Activated T-helper 1 cell treated with anti-CD3 and anti-CD28 coated beads, Interleukin-12 subunit alpha, Interleukin-12 subunit beta, Interleukin-2, Interleukin-4 antibody, amounts not matched to agents 30 ng/mL and 10 ng/mL and 1 ng/mL, durations not matched to agents 14 hours and 24 hours and 36 hours (primary cell): ENCODE results near the gene IRF2. TPM values are rescaled to one million over a fixed set of nuclear protein-coding genes. Genes with fewer than 3 reads are reported as not detected.
A peak's percentile ranks its signal among the peaks of the same experiment; 100 is the strongest.

Experiments used
- DNase-seq: peaks from one replicate; pipeline ENCODE4 v3.0.0; 2021; ENCODE audit warnings: low spot score
- H3K27ac Mint-ChIP-seq: one replicate; pipeline ENCODE4 v1.8.0; 2021; ENCODE audit warnings: mild to moderate bottlenecking, mixed read lengths
- H3K27me3 Mint-ChIP-seq: one replicate; pipeline ENCODE4 v1.8.0; 2022; ENCODE audit warnings: mild to moderate bottlenecking, moderate library complexity, mixed read lengths; ENCODE audit not compliant: insufficient read depth
- H3K36me3 Mint-ChIP-seq: one replicate; pipeline ENCODE4 v1.8.0; 2021; ENCODE audit warnings: low read depth, mixed read lengths
- H3K4me1 Mint-ChIP-seq: one replicate; pipeline ENCODE4 v1.8.0; 2021; ENCODE audit warnings: low read depth, mixed read lengths
- H3K4me3 Mint-ChIP-seq: one replicate; pipeline ENCODE4 v1.8.0; 2021; ENCODE audit warnings: mild to moderate bottlenecking, moderate library complexity, mixed read lengths
- H3K9me3 Mint-ChIP-seq: one replicate; pipeline ENCODE4 v1.8.0; 2021; ENCODE audit warnings: mixed read lengths
- intact Hi-C: fragments of 100-400 bp; cut with micrococcal nuclease; formaldehyde crosslinking; loops from one replicate; pipeline ENCODE4 v1.15.1; 2024
- total RNA-seq: library from RNA; stranded (reverse); gene quantifications from 2 replicates; pipeline ENCODE4 v1.2.3, GENCODE V29; 2022

Gene IRF2
- total RNA-seq, 1 donor from 2014 or later: 75.8 TPM

GRCh38 chr4:184404047-184404446 lies 70.3 kb downstream of the IRF2 start:
- DNase-seq: no peak
- no peak overlapping the region for H3K4me3 Mint-ChIP-seq
- no peaks in the 10 kb centered on the region for H3K27me3 Mint-ChIP-seq
- peaks cover 72% of the 10 kb centered on the region for H3K4me1 Mint-ChIP-seq
- H3K9me3 Mint-ChIP-seq: no peaks in the 10 kb centered on the region
- no peak overlapping the region for H3K27ac Mint-ChIP-seq
- intact Hi-C loops: no loop called here
- H3K36me3 Mint-ChIP-seq: peaks cover 80% of the 10 kb centered on the region

DNA sequence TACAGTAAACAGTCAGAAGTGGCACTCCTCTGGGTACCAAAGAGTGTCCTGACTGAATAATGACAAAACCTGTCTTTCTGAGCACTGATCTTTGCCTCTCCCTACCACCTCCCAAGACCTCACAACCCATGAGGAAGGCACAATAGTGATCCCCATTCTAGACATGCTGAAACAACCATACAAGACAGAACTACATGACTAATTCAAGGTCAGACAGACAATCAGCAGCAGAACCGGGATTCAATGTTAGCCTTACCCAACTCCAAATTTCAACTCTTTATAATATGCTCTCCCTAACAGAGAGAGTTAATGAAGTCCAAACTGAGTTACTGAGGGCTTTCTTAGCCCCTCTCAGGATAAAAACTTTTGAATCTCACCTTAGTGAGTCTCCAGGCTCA lies 71.0 kb downstream of the IRF2 start:
- intact Hi-C loops: no loop called here
- Mint-ChIP-seq H3K4me3 (no peak overlapping the region), H3K9me3 (no peaks in the 10 kb centered on the region), H3K27ac (peak overlapping the region; percentile 42), H3K4me1 (peaks cover 65% of the 10 kb centered on the region), H3K36me3 (peaks cover 81% of the 10 kb centered on the region), H3K27me3 (no peaks in the 10 kb centered on the region)
- DNase-seq: no peak

DNA sequence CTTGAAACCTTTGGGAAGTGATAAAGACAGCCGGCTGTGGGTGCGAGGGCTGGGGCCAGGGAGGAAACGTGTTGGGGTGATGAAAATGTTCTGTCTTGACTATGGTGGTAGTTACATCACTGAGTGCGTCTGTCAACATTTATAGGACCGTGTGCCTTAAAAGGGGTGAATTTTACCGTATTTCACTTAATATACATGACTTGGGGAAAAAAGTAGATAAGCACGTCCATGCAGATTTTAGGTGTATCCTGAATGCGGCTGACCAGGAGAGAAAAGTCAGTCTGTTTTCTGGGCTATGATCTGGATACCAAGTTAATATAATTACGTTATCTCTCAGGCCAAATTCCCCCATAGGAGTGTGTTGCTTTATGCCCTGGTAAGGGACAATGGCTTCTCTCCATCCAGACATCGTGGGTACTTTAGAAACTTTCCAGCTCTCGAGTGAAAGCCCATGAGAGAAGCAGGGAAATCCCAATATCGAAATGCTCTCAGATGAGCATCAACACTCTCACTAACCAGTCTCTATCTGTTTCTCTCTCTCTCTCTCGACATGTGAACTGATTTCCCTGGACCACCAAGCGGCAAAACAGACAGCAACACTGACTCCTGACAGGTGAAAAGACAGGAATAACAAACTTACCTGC lies 71.5 kb downstream of the IRF2 start:
- Mint-ChIP-seq H3K9me3 (no peaks in the 10 kb centered on the region), H3K27ac (peak overlapping the region; percentile 42), H3K36me3 (peaks cover 79% of the 10 kb centered on the region), H3K4me3 (no peak overlapping the region), H3K27me3 (no peaks in the 10 kb centered on the region), H3K4me1 (peaks cover 63% of the 10 kb centered on the region)
- DNase-seq: no peak
- intact Hi-C loops: no loop called here

- Mint-ChIP-seq H3K27ac (no peak overlapping the region), H3K9me3 (no peaks in the 10 kb centered on the region), H3K36me3 (peaks cover 77% of the 10 kb centered on the region), H3K4me3 (no peak overlapping the region), H3K27me3 (no peaks in the 10 kb centered on the region), H3K4me1 (peaks cover 63% of the 10 kb centered on the region)
- intact Hi-C loops: no loop called here
- no peak for DNase-seq
Observed at GRCh38 chr4:184402239-184402638, 72.1 kb downstream of the IRF2 start.

DNA sequence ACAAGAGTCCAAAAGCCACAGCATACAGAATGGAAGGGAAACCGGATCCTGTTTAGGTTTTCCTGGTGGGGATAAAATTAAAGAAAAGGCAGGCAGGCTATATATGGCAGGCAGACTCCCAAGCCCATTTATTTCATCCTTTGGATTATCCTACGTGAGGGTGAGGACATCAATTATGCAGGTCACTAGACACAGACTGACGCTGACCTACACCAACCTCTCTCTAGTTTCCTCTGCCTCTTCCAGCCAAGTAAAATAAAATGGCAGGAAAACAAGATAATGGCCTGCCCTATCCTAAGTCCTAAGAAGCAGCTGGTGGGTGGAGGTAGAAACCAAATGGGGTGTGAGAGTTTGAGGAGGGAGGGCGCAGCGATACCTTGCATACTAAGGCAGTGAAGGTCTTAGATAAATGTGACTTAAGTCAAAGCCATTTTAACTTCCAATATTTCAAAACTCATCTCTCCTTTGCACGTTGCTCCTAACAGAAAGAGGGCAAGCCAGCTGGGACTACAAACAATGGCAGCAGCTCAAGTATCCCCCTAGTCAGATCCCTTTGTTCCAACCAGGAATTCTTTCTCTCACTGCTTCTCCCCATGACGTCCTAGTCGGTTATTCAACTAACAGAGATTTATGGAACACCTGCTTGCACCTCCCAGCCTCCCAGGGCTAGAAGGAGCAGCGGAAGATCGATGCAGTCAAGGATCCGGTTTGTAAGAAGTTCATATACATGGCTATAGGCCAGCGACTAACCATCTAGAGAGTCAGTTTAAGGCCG lies 72.8 kb downstream of the IRF2 start:
- H3K36me3 Mint-ChIP-seq: peaks cover 76% of the 10 kb centered on the region
- peaks cover 64% of the 10 kb centered on the region for H3K4me1 Mint-ChIP-seq
- H3K9me3 Mint-ChIP-seq: no peaks in the 10 kb centered on the region
- no peak for DNase-seq
- H3K4me3 Mint-ChIP-seq: no peak overlapping the region
- intact Hi-C loops: no loop called here
- peak overlapping the region; percentile 41 for H3K27ac Mint-ChIP-seq
- no peaks in the 10 kb centered on the region for H3K27me3 Mint-ChIP-seq

- Mint-ChIP-seq H3K9me3 (no peaks in the 10 kb centered on the region), H3K36me3 (peaks cover 78% of the 10 kb centered on the region), H3K27ac (peak overlapping the region; percentile 41), H3K4me1 (peaks cover 68% of the 10 kb centered on the region), H3K27me3 (no peaks in the 10 kb centered on the region), H3K4me3 (no peak overlapping the region)
- DNase-seq: no peak
- intact Hi-C loops: no loop called here
Observed at GRCh38 chr4:184400891-184401290, 73.5 kb downstream of the IRF2 start.

DNA sequence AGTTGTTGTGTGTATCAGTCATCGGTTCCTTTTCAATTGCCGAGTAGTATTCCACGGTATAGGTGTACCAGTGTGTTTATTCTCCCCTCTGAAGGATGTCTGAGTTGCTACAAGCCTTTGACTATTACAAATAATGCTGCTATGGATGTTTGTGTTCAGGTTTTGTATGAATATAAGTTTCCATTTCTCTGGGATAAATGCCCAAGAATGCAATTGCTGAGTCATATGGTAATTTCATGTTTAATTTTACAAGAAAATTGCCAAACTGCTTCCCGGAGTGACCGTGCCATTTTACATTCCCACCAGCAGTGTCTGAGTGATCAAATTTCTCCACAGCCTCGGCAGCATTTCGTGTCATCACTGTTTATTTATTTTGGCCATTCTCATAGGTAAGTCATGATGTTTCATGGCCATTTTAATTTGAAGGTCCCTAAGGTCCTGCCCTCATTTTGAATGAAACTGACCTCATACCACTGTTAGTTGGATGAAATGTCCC lies 73.9 kb downstream of the IRF2 start:
- peaks cover 69% of the 10 kb centered on the region for H3K4me1 Mint-ChIP-seq
- DNase-seq: no peak
- no peaks in the 10 kb centered on the region for H3K27me3 Mint-ChIP-seq
- no peaks in the 10 kb centered on the region for H3K9me3 Mint-ChIP-seq
- peaks cover 76% of the 10 kb centered on the region for H3K36me3 Mint-ChIP-seq
- H3K27ac Mint-ChIP-seq: peak overlapping the region; percentile 18
- H3K4me3 Mint-ChIP-seq: no peak overlapping the region
- intact Hi-C loops: no loop called here

- peak overlapping the region; percentile 14 for H3K27ac Mint-ChIP-seq
- DNase-seq: no peak
- no peaks in the 10 kb centered on the region for H3K9me3 Mint-ChIP-seq
- H3K4me3 Mint-ChIP-seq: no peak overlapping the region
- peaks cover 74% of the 10 kb centered on the region for H3K36me3 Mint-ChIP-seq
- H3K27me3 Mint-ChIP-seq: no peaks in the 10 kb centered on the region
- intact Hi-C loops: no loop called here
- H3K4me1 Mint-ChIP-seq: peaks cover 71% of the 10 kb centered on the region
Observed at GRCh38 chr4:184399512-184399908, 74.8 kb downstream of the IRF2 start.

GRCh38 chr4:184398741-184399511 lies 75.4 kb downstream of the IRF2 start:
- Mint-ChIP-seq H3K9me3 (no peaks in the 10 kb centered on the region), H3K4me3 (no peak overlapping the region), H3K27ac (peak overlapping the region; percentile 14), H3K4me1 (peaks cover 76% of the 10 kb centered on the region), H3K36me3 (peaks cover 77% of the 10 kb centered on the region), H3K27me3 (no peaks in the 10 kb centered on the region)
- no peak for DNase-seq
- intact Hi-C loops: no loop called here

GRCh38 chr4:184397516-184398163 lies 76.7 kb downstream of the IRF2 start:
- H3K4me1 Mint-ChIP-seq: peaks cover 64% of the 10 kb centered on the region
- intact Hi-C loops: no loop called here
- no peaks in the 10 kb centered on the region for H3K27me3 Mint-ChIP-seq
- H3K4me3 Mint-ChIP-seq: no peak overlapping the region
- no peak for DNase-seq
- peaks cover 77% of the 10 kb centered on the region for H3K36me3 Mint-ChIP-seq
- no peak overlapping the region for H3K27ac Mint-ChIP-seq
- no peaks in the 10 kb centered on the region for H3K9me3 Mint-ChIP-seq

DNA sequence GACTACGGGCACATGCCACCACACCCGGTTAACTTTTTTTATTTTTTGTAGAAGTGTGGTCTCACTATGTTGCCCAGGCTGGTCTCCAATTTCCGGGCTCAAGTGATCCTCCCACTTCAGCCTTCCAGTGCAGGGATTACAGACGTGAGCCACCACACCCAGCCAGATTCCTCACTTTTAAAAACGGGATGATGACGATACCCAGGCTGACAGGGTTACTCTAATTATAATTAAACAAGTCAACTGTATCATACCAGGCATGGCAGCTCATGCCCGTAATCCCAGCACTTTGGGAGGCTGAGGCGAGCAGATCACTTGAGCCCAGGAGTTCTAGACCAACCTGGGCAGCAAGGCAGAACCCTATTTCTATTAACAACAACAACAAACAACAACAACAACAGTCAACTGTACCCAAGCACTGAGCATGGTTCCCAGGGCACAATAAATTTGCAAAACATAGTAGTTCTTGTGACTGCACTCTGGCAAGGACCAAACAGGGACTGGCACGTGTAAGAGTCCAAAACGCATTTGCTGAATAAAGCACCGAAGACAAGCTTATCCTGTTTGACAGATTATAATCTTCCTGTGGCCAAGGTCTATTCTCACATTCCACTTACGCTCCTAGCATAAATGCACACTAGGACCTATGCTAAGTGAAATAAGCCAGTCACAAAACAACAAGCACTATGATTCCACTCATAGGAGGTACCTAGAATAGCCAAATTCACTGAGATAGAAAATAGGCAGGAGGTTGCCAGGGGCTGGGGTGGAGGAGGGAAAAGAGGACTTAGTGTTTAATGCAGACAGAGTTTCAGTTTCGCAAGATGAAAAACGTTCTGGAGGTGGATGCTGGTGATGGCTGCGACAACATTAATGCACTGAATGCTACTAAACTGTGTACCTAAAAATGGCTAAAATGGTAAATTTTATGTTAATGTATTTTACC lies 77.5 kb downstream of the IRF2 start:
- peak overlapping the region; percentile 4 for H3K27ac Mint-ChIP-seq
- no peak for DNase-seq
- H3K4me1 Mint-ChIP-seq: peaks cover 57% of the 10 kb centered on the region
- H3K27me3 Mint-ChIP-seq: no peaks in the 10 kb centered on the region
- H3K4me3 Mint-ChIP-seq: no peak overlapping the region
- H3K36me3 Mint-ChIP-seq: peaks cover 77% of the 10 kb centered on the region
- H3K9me3 Mint-ChIP-seq: no peaks in the 10 kb centered on the region
- intact Hi-C loops: no loop called here

- H3K4me1 Mint-ChIP-seq: peaks cover 55% of the 10 kb centered on the region
- no peaks in the 10 kb centered on the region for H3K27me3 Mint-ChIP-seq
- intact Hi-C loops: no loop called here
- no peak for DNase-seq
- H3K9me3 Mint-ChIP-seq: no peaks in the 10 kb centered on the region
- H3K4me3 Mint-ChIP-seq: no peak overlapping the region
- peak overlapping the region; percentile 8 for H3K27ac Mint-ChIP-seq
- peaks cover 78% of the 10 kb centered on the region for H3K36me3 Mint-ChIP-seq
Observed at GRCh38 chr4:184395971-184396391, 78.4 kb downstream of the IRF2 start.
